SU-DHL-6 (cell line): ENCODE results near the gene NCR2.

Experiments
- H2AFZ ChIP-seq: fragments of 200-600 bp; sonication (generic); 2 replicates; pipeline ENCODE4 v1.6.1; 2014; ENCODE audit warnings: low read depth, mild to moderate bottlenecking, moderate library complexity, mixed read lengths, antibody characterized with exemption, low read length; ENCODE audit not compliant: severe bottlenecking
- H3F3A ChIP-seq: fragments of 200-600 bp; shearing (Covaris generic); 2 replicates; pipeline ENCODE4 v1.6.0; 2016; ENCODE audit warnings: antibody characterized with exemption, mild to moderate bottlenecking; ENCODE audit not compliant: insufficient read depth
- H3K27ac ChIP-seq: fragments of 200-600 bp; sonication (generic); 2 replicates; pipeline ENCODE4 v1.5.1; 2016; ENCODE audit warnings: low read depth, mild to moderate bottlenecking, low read length, moderate library complexity, mixed read lengths
- H3K27me3 ChIP-seq: fragments of 200-600 bp; sonication (generic), shearing (Covaris generic); 2 replicates; pipeline ENCODE4 v1.6.0; 2014; ENCODE audit warnings: mild to moderate bottlenecking, low read length
- H3K36me3 ChIP-seq: fragments of 200-600 bp; sonication (generic); 2 replicates; pipeline ENCODE4 v1.6.1; 2014; ENCODE audit warnings: mild to moderate bottlenecking, low read length, mixed read lengths
- H3K4me2 ChIP-seq: fragments of 300-600, 200-600 bp; shearing (Covaris generic), sonication (generic); 2 replicates; pipeline ENCODE4 v1.6.0; 2014; ENCODE audit warnings: low read length, low read depth, mild to moderate bottlenecking; ENCODE audit not compliant: poor library complexity, severe bottlenecking
- H3K4me3 ChIP-seq: fragments of 200-600 bp; sonication (generic); 2 replicates; pipeline ENCODE4 v1.5.1; 2014; ENCODE audit warnings: antibody characterized with exemption, low read length, mild to moderate bottlenecking, mixed read lengths; ENCODE audit not compliant: insufficient read depth, poor library complexity, severe bottlenecking
- H3K79me2 ChIP-seq: fragments of 200-600 bp; sonication (generic); 2 replicates; pipeline ENCODE4 v1.6.1; 2014; ENCODE audit warnings: mild to moderate bottlenecking, low read length, moderate library complexity; ENCODE audit not compliant: insufficient read depth
- H3K9ac ChIP-seq: fragments of 200-600 bp; sonication (generic); 2 replicates; pipeline ENCODE4 v1.7.0; 2014; ENCODE audit warnings: mild to moderate bottlenecking, low read length
- H3K9me2 ChIP-seq: fragments of 200-600 bp; sonication (generic); replicated peaks from 2 replicates; pipeline ENCODE4 v1.6.1; 2014; ENCODE audit warnings: low read length; ENCODE audit not compliant: insufficient read depth
- H3K9me3 ChIP-seq: fragments of 200-600 bp; sonication (generic); 2 replicates; pipeline ENCODE4 v1.6.1; 2014; ENCODE audit warnings: low read length, mixed read lengths; ENCODE audit not compliant: insufficient read depth
- H4K20me1 ChIP-seq: fragments of 200-600 bp; sonication (generic); 2 replicates; pipeline ENCODE4 v1.6.1; 2014; ENCODE audit warnings: low read depth, mild to moderate bottlenecking, antibody characterized with exemption, low read length, moderate library complexity, mixed read lengths
- CTCF ChIP-seq: fragments of 200-600 bp; sonication (generic); IDR thresholded peaks from one replicate; pipeline ENCODE4 v1.5.1; 2017; ENCODE audit warnings: antibody characterized with exemption, mild to moderate bottlenecking, low read length, moderate library complexity; ENCODE audit not compliant: insufficient read depth, poor library complexity, severe bottlenecking
- EZH2phosphoT487 ChIP-seq: fragments of 200-600 bp; sonication (generic), shearing (Covaris generic); conservative IDR thresholded peaks from 2 replicates; pipeline ENCODE4 v1.6.1; 2018; ENCODE audit warnings: mild to moderate bottlenecking, antibody characterized with exemption, low read length, moderate library complexity, mixed read lengths

Gene NCR2

GRCh38 chr6:41358503-41358902 is 23.1 kb downstream of the NCR2 start:
- Histone ChIP-seq H4K20me1 (no peaks in the 10 kb centered on the region), H3K27me3 (no peaks in the 10 kb centered on the region), H3K4me3 (no peak overlapping the region), H3K79me2 (no peaks in the 10 kb centered on the region), H3K9me2 (no peaks in the 10 kb centered on the region), H3K9ac (no peak overlapping the region), H3K27ac (no peak overlapping the region), H3K9me3 (peaks cover 13% of the 10 kb centered on the region), H3K36me3 (no peaks in the 10 kb centered on the region; the same call in 1 of the 2 replicates), H2AFZ (no peak overlapping the region), H3K4me2 (no peak overlapping the region), H3F3A (no peaks in the 10 kb centered on the region)
- TF ChIP-seq CTCF (no peak), EZH2phosphoT487 (no peak)

GRCh38 chr6:41359617-41360313 is 24.4 kb downstream of the NCR2 start:
- H3F3A ChIP-seq = no peaks in the 10 kb centered on the region
- TF ChIP-seq CTCF (no peak), EZH2phosphoT487 (no peak)
- H2AFZ ChIP-seq = no peak overlapping the region
- H3K4me3 ChIP-seq = no peak overlapping the region
- no peaks in the 10 kb centered on the region for H3K27me3 ChIP-seq
- no peaks in the 10 kb centered on the region for H3K79me2 ChIP-seq
- H3K36me3 ChIP-seq = no peaks in the 10 kb centered on the region; the same call in 1 of the 2 replicates
- H3K9me3 ChIP-seq = peaks cover 13% of the 10 kb centered on the region
- H3K4me2 ChIP-seq = no peak overlapping the region
- no peak overlapping the region for H3K9ac ChIP-seq
- H3K9me2 ChIP-seq = no peaks in the 10 kb centered on the region
- no peak overlapping the region for H3K27ac ChIP-seq
- H4K20me1 ChIP-seq = no peaks in the 10 kb centered on the region

GRCh38 chr6:41360314-41360685 is 24.9 kb downstream of the NCR2 start:
- Histone ChIP-seq H3K36me3 (no peaks in the 10 kb centered on the region; the same call in 1 of the 2 replicates), H3K9ac (no peak overlapping the region), H3F3A (no peaks in the 10 kb centered on the region), H2AFZ (no peak overlapping the region), H3K9me3 (peaks cover 13% of the 10 kb centered on the region), H3K4me2 (no peak overlapping the region), H3K9me2 (no peaks in the 10 kb centered on the region), H3K79me2 (no peaks in the 10 kb centered on the region), H4K20me1 (no peaks in the 10 kb centered on the region), H3K4me3 (no peak overlapping the region), H3K27ac (no peak overlapping the region), H3K27me3 (no peaks in the 10 kb centered on the region)
- TF ChIP-seq EZH2phosphoT487 (no peak), CTCF (no peak)
